NCI-H1694 (cell line): ENCODE results near the gene HPD.
A peak's percentile ranks its signal among the peaks of the same experiment; 100 is the strongest.
"Not testable (repeated sequence)": the region's sequence is repeated elsewhere in the genome, so short reads cannot be mapped to it uniquely, and the experiment has no call there.

Experiments
- DNase-seq: peaks from one replicate; lab custom pipeline; 2025; lab: John Stamatoyannopoulos, UW

Gene HPD

GRCh38 chr12:121858662-121859572 is at the start of gene HPD:
TSS of gene HPD (minus strand) at chr12:121858859. CDS start at chr12:121858823, 36 bp downstream.
- DNase-seq, result no peak

- no peak for DNase-seq
Measured at GRCh38 chr12:121905746-121906145, 47.1 kb upstream of the HPD start.

GRCh38 chr12:121903202-121903601 is 44.5 kb upstream of the HPD start:
- DNase-seq, result no peak

GRCh38 chr12:121899590-121899989 is 40.9 kb upstream of the HPD start:
- DNase-seq, result no peak

- no peak for DNase-seq
Measured at GRCh38 chr12:121898287-121898686, 39.6 kb upstream of the HPD start.

- peak; percentile 5 for DNase-seq
Measured at GRCh38 chr12:121894633-121895032, 36.0 kb upstream of the HPD start.

- DNase-seq, result no peak
Measured at GRCh38 chr12:121893961-121894460, 35.4 kb upstream of the HPD start.

GRCh38 chr12:121892673-121893561 is 34.3 kb upstream of the HPD start:
- DNase-seq, result no peak

- not testable (repeated sequence) for DNase-seq
Measured at GRCh38 chr12:121889661-121890060, 31.0 kb upstream of the HPD start.

GRCh38 chr12:121889274-121889624 is 30.6 kb upstream of the HPD start:
- no peak for DNase-seq

GRCh38 chr12:121888478-121889273 is 30.0 kb upstream of the HPD start, which contains the start of gene PSMD9:
TSS of gene PSMD9 (plus strand) at chr12:121888790. CDS start at chr12:121888857, 67 bp downstream.
- DNase-seq, result peak; percentile 93

GRCh38 chr12:121888083-121888477 is 29.4 kb upstream of the HPD start:
- no peak for DNase-seq

- DNase-seq, result not testable (repeated sequence)
Measured at GRCh38 chr12:121885129-121885528, 26.5 kb upstream of the HPD start.

GRCh38 chr12:121883315-121883660 is 24.6 kb upstream of the HPD start:
- DNase-seq, result no peak

GRCh38 chr12:121876080-121876447 is 17.4 kb upstream of the HPD start:
- DNase-seq, result not testable (repeated sequence)

GRCh38 chr12:121875582-121875981 is 16.9 kb upstream of the HPD start:
- DNase-seq, result no peak

GRCh38 chr12:121874071-121874470 is 15.4 kb upstream of the HPD start:
- no peak for DNase-seq

- no peak for DNase-seq
Measured at GRCh38 chr12:121873216-121873569, 14.5 kb upstream of the HPD start.

GRCh38 chr12:121872546-121873215 is 14.0 kb upstream of the HPD start:
- DNase-seq, result peak; percentile 21

- no peak for DNase-seq
Measured at GRCh38 chr12:121871467-121871866, 12.8 kb upstream of the HPD start.

- not testable (repeated sequence) for DNase-seq
Measured at GRCh38 chr12:121869229-121869628, 10.6 kb upstream of the HPD start.
